Choroid plexus epithelial cell (primary cell): Measurements from ENCODE around the gene EFNB2.

Experiments
- DNase-seq: peaks from one replicate; pipeline ENCODE4 v3.0.0-alpha.2; 2010; ENCODE audit warnings: low read depth
- H3K4me3 ChIP-seq: 2 replicates; pipeline ENCODE4 v1.5.1; 2011; ENCODE audit warnings: low read depth, mild to moderate bottlenecking, control low read depth, low read length, moderate library complexity
- CTCF ChIP-seq: conservative IDR thresholded peaks from 2 replicates; pipeline ENCODE4 v1.5.1; 2011; ENCODE audit warnings: low read depth, mild to moderate bottlenecking, control low read depth, inconsistent platforms, low read length, moderate library complexity

EFNB2 gene

DNA sequence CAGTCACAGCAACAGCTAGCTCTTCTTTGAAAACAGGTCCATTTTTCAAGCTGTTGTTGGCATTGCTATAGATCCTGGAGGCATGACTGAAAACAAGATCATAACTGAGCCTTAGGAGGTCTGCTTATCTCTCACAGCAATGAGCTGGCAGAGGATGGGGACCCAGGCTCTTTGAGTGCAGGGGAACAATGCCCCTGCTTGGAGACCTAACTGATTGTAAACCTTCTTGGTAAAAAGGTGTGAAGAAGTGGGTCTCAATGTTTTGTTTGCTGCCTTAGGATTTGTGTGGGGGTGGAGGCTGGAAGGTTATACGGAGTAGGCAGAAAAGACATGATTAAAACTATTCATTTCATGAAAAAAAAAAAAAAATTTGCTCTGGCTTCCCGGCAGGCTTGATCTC, 94.6 kb downstream of the EFNB2 start:
- H3K4me3 ChIP-seq = no peak overlapping the region
- no peak for DNase-seq
- TF ChIP-seq CTCF = no peak
